PC-3 (cell line): ENCODE results near the gene KIF18B. TPM values are rescaled to one million over a fixed set of nuclear protein-coding genes. Genes with fewer than 3 reads are reported as not detected.
A peak's percentile ranks its signal among the peaks of the same experiment; 100 is the strongest.

ENCODE experiments used
- ATAC-seq: fragments of 200-7000 bp; cut with Tn5 transposase; 2 replicates; pipeline ENCODE4 v1.9.1; 2020; ENCODE audit warnings: mild to moderate bottlenecking, moderate library complexity
- Bru-seq: library from RNA; stranded (reverse); fragments of 400-500 nt; gene quantifications from one replicate; lab custom pipeline; 2021; lab: Mats Ljungman, UMichigan
- BruChase-seq, 2 experiments: library from RNA; stranded (reverse); fragments of 400-500 nt; gene quantifications; one replicate each; lab custom pipeline; 2021; lab: Mats Ljungman, UMichigan
- BruUV-seq: library from RNA; stranded (reverse); fragments of 400-500 nt; replicated peaks from 2 replicates; lab custom pipeline; 2021; lab: Mats Ljungman, UMichigan
- CTCF ChIA-PET: fragments of 300-600 bp; sonication (Branson Sonifier 250); formaldehyde crosslinking; loops from one replicate; lab custom pipeline; 2022; ENCODE audit warnings: antibody characterized with exemption; lab: Charles Lee
- POLR2A ChIA-PET: fragments of 300-600 bp; sonication (Branson Sonifier 250); formaldehyde crosslinking; loops from one replicate; lab custom pipeline; 2022; ENCODE audit warnings: antibody characterized with exemption; ENCODE audit not compliant: unreplicated experiment; lab: Charles Lee
- DNase-seq: peaks from one replicate; pipeline ENCODE4 v3.0.0-alpha.2; 2015
- H2AFZ ChIP-seq: fragments of 300-600 bp; sonication (generic); 2 replicates; pipeline ENCODE4 v1.6.0; 2016; ENCODE audit warnings: antibody characterized with exemption, low read length
- H3F3A ChIP-seq: fragments of 300-600 bp; sonication (generic); one replicate; pipeline ENCODE4 v1.6.0; 2017; ENCODE audit warnings: antibody characterized with exemption, low read length, control low read depth, mild to moderate bottlenecking; ENCODE audit not compliant: unreplicated experiment
- H3K27ac ChIP-seq: fragments of 300-600 bp; sonication (generic); 2 replicates; pipeline ENCODE4 v1.5.1; 2016; ENCODE audit warnings: mild to moderate bottlenecking, low read length
- H3K27me3 ChIP-seq: fragments of 300-600 bp; sonication (generic); 2 replicates; pipeline ENCODE4 v1.6.1; 2016; ENCODE audit warnings: low read length, mixed read lengths
- H3K36me3 ChIP-seq: fragments of 300-600 bp; sonication (generic); 2 replicates; pipeline ENCODE4 v1.6.1; 2016; ENCODE audit warnings: low read depth, mixed run types, low read length, mixed read lengths
- H3K4me1 ChIP-seq: fragments of 300-600 bp; sonication (generic); 2 replicates; pipeline ENCODE4 v1.5.1; 2016; ENCODE audit warnings: low read length; ENCODE audit not compliant: insufficient read depth
- H3K4me2 ChIP-seq: fragments of 300-600 bp; sonication (generic); 2 replicates; pipeline ENCODE4 v1.6.0; 2016; ENCODE audit warnings: low read length
- H3K4me3 ChIP-seq: fragments of 300-600 bp; sonication (generic); 2 replicates; pipeline ENCODE4 v1.5.1; 2016; ENCODE audit warnings: mild to moderate bottlenecking, low read length, mixed read lengths
- H3K79me2 ChIP-seq: fragments of 300-600 bp; sonication (generic); 2 replicates; pipeline ENCODE4 v1.6.1; 2017; ENCODE audit warnings: low read length, mixed read lengths
- H3K9ac ChIP-seq: fragments of 300-600 bp; sonication (generic); 2 replicates; pipeline ENCODE4 v1.6.0; 2016; ENCODE audit warnings: mild to moderate bottlenecking, low read length
- H3K9me2 ChIP-seq: fragments of 300-600 bp; sonication (generic); replicated peaks from 2 replicates; pipeline ENCODE4 v1.6.1; 2016; ENCODE audit warnings: mixed run types, low read length, mixed read lengths
- H3K9me3 ChIP-seq: fragments of 300-600 bp; sonication (generic); 2 replicates; pipeline ENCODE4 v1.6.1; 2016; ENCODE audit warnings: low read length, mixed read lengths
- H4K20me1 ChIP-seq: fragments of 300-600 bp; sonication (generic); 2 replicates; pipeline ENCODE4 v1.6.1; 2016; ENCODE audit warnings: low read length, mixed read lengths
- EZH2 ChIP-seq: fragments of 300-600 bp; sonication (generic); IDR thresholded peaks from one replicate; pipeline ENCODE4 v1.6.1; 2017; ENCODE audit warnings: antibody characterized with exemption, mild to moderate bottlenecking, low read length; ENCODE audit not compliant: unreplicated experiment
- EZH2phosphoT487 ChIP-seq: fragments of 300-600 bp; sonication (generic); IDR thresholded peaks from 2 replicates; pipeline ENCODE4 v1.6.1; 2018; ENCODE audit warnings: mild to moderate bottlenecking, antibody characterized with exemption, low read length, borderline replicate concordance
- intact Hi-C: fragments of 100-400 bp; cut with micrococcal nuclease; formaldehyde crosslinking; loops from 2 replicates; pipeline ENCODE4 v1.9.0; 2023
- long read RNA-seq: library from polyadenylated mRNA; unstranded; transcript quantifications from one replicate; pipeline ENCODE4 v2.0.0, GENCODE V29; 2021; ENCODE audit not compliant: unreplicated experiment
- total RNA-seq: library from RNA; depleted of rRNA; stranded (reverse); fragments of >200 nt; gene quantifications from 2 replicates; pipeline ENCODE4 v1.2.3, GENCODE V29; 2014; rRNA removed
- TF ChIP-seq, protein P1 (sequence below): fragments of 300-600 bp; sonication (generic); conservative IDR thresholded peaks from 2 replicates; pipeline ENCODE4 v1.5.1; 2017; ENCODE audit warnings: antibody characterized with exemption, low read depth, mild to moderate bottlenecking, low read length

KIF18B gene
- total RNA-seq (25.0 and 28.5 TPM in 2 replicates), Bru-seq, nascent RNA (percentile 87 among the genes with signal in this experiment), BruChase-seq, experiment 1, labeled RNA remaining after a 6-hour chase (percentile 85 among the genes with signal in this experiment), BruChase-seq, experiment 2, labeled RNA remaining after a 2-hour chase (percentile 51 among the genes with signal in this experiment)
- long read RNA-seq, partial matches to known transcripts: 6 of 12 reads
- long read RNA-seq, other reads (novel, unspliced or antisense): 6 of 12 reads

- TF ChIP-seq EZH2: no peak
- TF ChIP-seq, protein P1, sequence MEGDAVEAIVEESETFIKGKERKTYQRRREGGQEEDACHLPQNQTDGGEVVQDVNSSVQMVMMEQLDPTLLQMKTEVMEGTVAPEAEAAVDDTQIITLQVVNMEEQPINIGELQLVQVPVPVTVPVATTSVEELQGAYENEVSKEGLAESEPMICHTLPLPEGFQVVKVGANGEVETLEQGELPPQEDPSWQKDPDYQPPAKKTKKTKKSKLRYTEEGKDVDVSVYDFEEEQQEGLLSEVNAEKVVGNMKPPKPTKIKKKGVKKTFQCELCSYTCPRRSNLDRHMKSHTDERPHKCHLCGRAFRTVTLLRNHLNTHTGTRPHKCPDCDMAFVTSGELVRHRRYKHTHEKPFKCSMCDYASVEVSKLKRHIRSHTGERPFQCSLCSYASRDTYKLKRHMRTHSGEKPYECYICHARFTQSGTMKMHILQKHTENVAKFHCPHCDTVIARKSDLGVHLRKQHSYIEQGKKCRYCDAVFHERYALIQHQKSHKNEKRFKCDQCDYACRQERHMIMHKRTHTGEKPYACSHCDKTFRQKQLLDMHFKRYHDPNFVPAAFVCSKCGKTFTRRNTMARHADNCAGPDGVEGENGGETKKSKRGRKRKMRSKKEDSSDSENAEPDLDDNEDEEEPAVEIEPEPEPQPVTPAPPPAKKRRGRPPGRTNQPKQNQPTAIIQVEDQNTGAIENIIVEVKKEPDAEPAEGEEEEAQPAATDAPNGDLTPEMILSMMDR: peak; percentile 37; the same call in 1 of the 2 replicates
- Histone ChIP-seq H3F3A (no peaks in the 10 kb centered on the region), H3K9me3 (no peaks in the 10 kb centered on the region), H3K79me2 (peaks cover 55% of the 10 kb centered on the region), H3K9ac (peak within 1 kb of the TSS; percentile 96), H3K27ac (peak within 1 kb of the TSS; percentile 72), H3K4me2 (peak within 1 kb of the TSS; percentile 86), H3K4me3 (peak within 1 kb of the TSS; percentile 87), H3K36me3 (peaks cover 4% of the 10 kb centered on the region), H2AFZ (peak within 1 kb of the TSS; percentile 69), H3K9me2 (no peaks in the 10 kb centered on the region), H4K20me1 (peaks cover 19% of the 10 kb centered on the region), H3K4me1 (peaks cover 36% of the 10 kb centered on the region), H3K27me3 (no peaks in the 10 kb centered on the region)
- DNase-seq (peak; percentile 99), ATAC-seq (peak; percentile 97)
- ChIA-PET POLR2A (interaction anchor here (0.6 kb wide), 3 partner anchors 30 to 723 kb away, joined by 6 to 8 read pairs (median 8); no protein-coding TSS in a partner anchor), CTCF (interaction anchor here (0.8 kb wide), 1 partner anchor 28 kb away, joined by 4 read pairs; no protein-coding TSS in a partner anchor)
- BruUV-seq: TSS peak; percentile 99
- intact Hi-C loops: loop anchor here (1.0 kb wide), 2 partner anchors 21 to 104 kb away; partner anchors contain the start of genes C1QL1 and DCAKD
These were observed at the start of gene KIF18B for GRCh38 chr17:44947461-44948314. TSS of gene KIF18B (minus strand) at chr17:44947773. CDS start at chr17:44936344, 11,429 bp downstream.

GRCh38 chr17:44996304-44996703 is 48.7 kb upstream of the KIF18B start:
- ATAC-seq (no peak), DNase-seq (no peak)
- Histone ChIP-seq H3K9ac (no peak overlapping the region), H3K36me3 (no peaks in the 10 kb centered on the region), H3K4me1 (0 out of 2 replicates have a peak, but pooled peaks cover under 1% of the 10 kb centered on the region), H3F3A (no peaks in the 10 kb centered on the region), H3K4me3 (no peak overlapping the region), H3K9me2 (no peaks in the 10 kb centered on the region), H4K20me1 (no peaks in the 10 kb centered on the region), H2AFZ (no peak overlapping the region), H3K79me2 (no peaks in the 10 kb centered on the region), H3K4me2 (no peak overlapping the region), H3K9me3 (no peaks in the 10 kb centered on the region), H3K27ac (no peak overlapping the region), H3K27me3 (no peaks in the 10 kb centered on the region)
- TF ChIP-seq EZH2 (no peak), EZH2phosphoT487 (no peak)
- TF ChIP-seq, protein P1: no peak
- POLR2A ChIA-PET: no interaction called here
- CTCF ChIA-PET: no interaction called here
- no TSS peak for BruUV-seq
- intact Hi-C loops: no loop called here
